ENCODE data around the gene UCN3. TPM values are rescaled to one million over a fixed set of nuclear protein-coding genes. Genes with fewer than 3 reads are reported as not detected.
A peak's percentile ranks its signal among the peaks of the same experiment; 100 is the strongest.

The UCN3 gene
- total and polyA plus RNA-seq, 10 of the 15 experiments (the other 5 are each of a cell fraction or from before 2014, with no cell fraction given): not detected

DNA sequence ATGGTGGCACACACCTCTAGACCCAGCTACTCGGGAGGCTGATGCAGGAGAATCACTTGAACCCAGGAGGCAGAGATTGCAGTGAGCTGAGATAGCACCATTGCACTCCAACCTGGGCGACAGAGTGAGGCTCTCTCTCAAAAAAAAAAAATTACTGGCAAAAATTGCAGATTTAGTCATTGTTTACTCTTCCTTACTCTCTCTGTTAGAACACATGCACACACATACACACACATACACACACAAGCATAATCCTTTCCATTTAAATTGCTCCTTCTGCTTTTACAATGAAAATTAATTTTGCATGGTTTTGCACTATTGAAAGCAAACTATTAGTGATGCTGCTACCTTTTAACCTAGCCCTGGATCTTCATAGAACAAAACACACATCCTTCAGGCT is 15.4 kb upstream of the UCN3 start (continued):
- TF ChIP-seq, protein P1, sequence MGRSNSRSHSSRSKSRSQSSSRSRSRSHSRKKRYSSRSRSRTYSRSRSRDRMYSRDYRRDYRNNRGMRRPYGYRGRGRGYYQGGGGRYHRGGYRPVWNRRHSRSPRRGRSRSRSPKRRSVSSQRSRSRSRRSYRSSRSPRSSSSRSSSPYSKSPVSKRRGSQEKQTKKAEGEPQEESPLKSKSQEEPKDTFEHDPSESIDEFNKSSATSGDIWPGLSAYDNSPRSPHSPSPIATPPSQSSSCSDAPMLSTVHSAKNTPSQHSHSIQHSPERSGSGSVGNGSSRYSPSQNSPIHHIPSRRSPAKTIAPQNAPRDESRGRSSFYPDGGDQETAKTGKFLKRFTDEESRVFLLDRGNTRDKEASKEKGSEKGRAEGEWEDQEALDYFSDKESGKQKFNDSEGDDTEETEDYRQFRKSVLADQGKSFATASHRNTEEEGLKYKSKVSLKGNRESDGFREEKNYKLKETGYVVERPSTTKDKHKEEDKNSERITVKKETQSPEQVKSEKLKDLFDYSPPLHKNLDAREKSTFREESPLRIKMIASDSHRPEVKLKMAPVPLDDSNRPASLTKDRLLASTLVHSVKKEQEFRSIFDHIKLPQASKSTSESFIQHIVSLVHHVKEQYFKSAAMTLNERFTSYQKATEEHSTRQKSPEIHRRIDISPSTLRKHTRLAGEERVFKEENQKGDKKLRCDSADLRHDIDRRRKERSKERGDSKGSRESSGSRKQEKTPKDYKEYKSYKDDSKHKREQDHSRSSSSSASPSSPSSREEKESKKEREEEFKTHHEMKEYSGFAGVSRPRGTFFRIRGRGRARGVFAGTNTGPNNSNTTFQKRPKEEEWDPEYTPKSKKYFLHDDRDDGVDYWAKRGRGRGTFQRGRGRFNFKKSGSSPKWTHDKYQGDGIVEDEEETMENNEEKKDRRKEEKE (IDR thresholded peaks at IDR 0.05): no peak
- TF ChIP-seq MYB (IDR thresholded peaks at IDR 0.05; ENCODE audit: borderline replicate concordance, low read depth, low read length) (no peak), CEBPB (IDR thresholded peaks at IDR 0.05; ENCODE audit: borderline replicate concordance in 1 of 2, low read depth in 2 of 2, low read length in 2 of 2) (no peak)

DNA sequence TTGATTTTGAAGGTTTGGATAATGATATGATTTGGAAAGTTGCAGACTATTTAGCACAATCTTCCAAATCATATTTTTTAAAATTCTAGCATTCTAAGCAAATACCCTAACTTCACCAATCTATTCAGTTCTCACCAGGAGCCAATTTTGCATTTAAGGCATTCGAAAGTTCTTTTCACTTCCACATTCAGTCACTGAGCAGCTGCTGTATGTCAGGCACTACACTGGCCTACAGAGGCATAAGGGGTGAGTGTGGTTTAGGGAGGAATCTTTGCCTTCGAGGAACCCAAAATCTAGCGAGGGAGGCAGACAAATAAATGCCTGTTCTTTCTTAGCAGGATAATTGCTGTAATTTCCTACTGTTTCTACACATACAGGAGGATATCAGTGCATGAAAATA is 10.7 kb upstream of the UCN3 start:
- no peak for FAIRE-seq
- CTCF ChIA-PET: no interaction called here
- no peak for TF ChIP-seq RBBP5 (conservative IDR thresholded peaks at IDR 0.05)
- 0 out of 2 replicates have a peak, but pooled peaks have one; percentile 45 for TF ChIP-seq TCF3 (IDR thresholded peaks at IDR 0.05; ENCODE audit: borderline replicate concordance, insufficient read depth, low read depth, low read length)
- TF ChIP-seq, protein P2, sequence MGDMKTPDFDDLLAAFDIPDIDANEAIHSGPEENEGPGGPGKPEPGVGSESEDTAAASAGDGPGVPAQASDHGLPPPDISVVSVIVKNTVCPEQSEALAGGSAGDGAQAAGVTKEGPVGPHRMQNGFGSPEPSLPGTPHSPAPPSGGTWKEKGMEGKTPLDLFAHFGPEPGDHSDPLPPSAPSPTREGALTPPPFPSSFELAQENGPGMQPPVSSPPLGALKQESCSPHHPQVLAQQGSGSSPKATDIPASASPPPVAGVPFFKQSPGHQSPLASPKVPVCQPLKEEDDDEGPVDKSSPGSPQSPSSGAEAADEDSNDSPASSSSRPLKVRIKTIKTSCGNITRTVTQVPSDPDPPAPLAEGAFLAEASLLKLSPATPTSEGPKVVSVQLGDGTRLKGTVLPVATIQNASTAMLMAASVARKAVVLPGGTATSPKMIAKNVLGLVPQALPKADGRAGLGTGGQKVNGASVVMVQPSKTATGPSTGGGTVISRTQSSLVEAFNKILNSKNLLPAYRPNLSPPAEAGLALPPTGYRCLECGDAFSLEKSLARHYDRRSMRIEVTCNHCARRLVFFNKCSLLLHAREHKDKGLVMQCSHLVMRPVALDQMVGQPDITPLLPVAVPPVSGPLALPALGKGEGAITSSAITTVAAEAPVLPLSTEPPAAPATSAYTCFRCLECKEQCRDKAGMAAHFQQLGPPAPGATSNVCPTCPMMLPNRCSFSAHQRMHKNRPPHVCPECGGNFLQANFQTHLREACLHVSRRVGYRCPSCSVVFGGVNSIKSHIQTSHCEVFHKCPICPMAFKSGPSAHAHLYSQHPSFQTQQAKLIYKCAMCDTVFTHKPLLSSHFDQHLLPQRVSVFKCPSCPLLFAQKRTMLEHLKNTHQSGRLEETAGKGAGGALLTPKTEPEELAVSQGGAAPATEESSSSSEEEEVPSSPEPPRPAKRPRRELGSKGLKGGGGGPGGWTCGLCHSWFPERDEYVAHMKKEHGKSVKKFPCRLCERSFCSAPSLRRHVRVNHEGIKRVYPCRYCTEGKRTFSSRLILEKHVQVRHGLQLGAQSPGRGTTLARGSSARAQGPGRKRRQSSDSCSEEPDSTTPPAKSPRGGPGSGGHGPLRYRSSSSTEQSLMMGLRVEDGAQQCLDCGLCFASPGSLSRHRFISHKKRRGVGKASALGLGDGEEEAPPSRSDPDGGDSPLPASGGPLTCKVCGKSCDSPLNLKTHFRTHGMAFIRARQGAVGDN (IDR thresholded peaks at IDR 0.05): no peak
- TF ChIP-seq TARDBP (IDR thresholded peaks at IDR 0.05; ENCODE audit: borderline replicate concordance): no peak
- TF ChIP-seq, protein P3, sequence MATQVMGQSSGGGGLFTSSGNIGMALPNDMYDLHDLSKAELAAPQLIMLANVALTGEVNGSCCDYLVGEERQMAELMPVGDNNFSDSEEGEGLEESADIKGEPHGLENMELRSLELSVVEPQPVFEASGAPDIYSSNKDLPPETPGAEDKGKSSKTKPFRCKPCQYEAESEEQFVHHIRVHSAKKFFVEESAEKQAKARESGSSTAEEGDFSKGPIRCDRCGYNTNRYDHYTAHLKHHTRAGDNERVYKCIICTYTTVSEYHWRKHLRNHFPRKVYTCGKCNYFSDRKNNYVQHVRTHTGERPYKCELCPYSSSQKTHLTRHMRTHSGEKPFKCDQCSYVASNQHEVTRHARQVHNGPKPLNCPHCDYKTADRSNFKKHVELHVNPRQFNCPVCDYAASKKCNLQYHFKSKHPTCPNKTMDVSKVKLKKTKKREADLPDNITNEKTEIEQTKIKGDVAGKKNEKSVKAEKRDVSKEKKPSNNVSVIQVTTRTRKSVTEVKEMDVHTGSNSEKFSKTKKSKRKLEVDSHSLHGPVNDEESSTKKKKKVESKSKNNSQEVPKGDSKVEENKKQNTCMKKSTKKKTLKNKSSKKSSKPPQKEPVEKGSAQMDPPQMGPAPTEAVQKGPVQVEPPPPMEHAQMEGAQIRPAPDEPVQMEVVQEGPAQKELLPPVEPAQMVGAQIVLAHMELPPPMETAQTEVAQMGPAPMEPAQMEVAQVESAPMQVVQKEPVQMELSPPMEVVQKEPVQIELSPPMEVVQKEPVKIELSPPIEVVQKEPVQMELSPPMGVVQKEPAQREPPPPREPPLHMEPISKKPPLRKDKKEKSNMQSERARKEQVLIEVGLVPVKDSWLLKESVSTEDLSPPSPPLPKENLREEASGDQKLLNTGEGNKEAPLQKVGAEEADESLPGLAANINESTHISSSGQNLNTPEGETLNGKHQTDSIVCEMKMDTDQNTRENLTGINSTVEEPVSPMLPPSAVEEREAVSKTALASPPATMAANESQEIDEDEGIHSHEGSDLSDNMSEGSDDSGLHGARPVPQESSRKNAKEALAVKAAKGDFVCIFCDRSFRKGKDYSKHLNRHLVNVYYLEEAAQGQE (IDR thresholded peaks at IDR 0.05; ENCODE audit: low read depth, low read length): no peak
- no peak for TF ChIP-seq CBX3 (IDR thresholded peaks at IDR 0.05; ENCODE audit: borderline replicate concordance, low read depth)
- TF ChIP-seq HCFC1 (IDR thresholded peaks at IDR 0.05; ENCODE audit: low read length): no peak
- no peak for TF ChIP-seq ZNF207 (IDR thresholded peaks at IDR 0.05; ENCODE audit: borderline replicate concordance)

More for the DNA sequence above, 10.7 kb upstream of the UCN3 start:
- ChIA-PET SMC1A (ENCODE audit: uncharacterized antibody, unreplicated experiment) (interaction anchor here (0.8 kb wide), 1 partner anchor 12 kb away, joined by 4 read pairs; no protein-coding TSS in a partner anchor), POLR2A (no interaction called here), RAD21 (ENCODE audit: unreplicated experiment) (no interaction called here)
- Histone ChIP-seq H3K79me2 (ENCODE audit: control insufficient read depth, insufficient read depth, low read length) (no peaks in the 10 kb centered on the region), H3K36me3 (ENCODE audit: control insufficient read depth in 2 of 2, insufficient read depth in 2 of 2, low read length in 1 of 2) (no peaks in the 10 kb centered on the region), H3K4me2 (ENCODE audit: control insufficient read depth, insufficient read depth) (no peak overlapping the region), H3K27ac (ENCODE audit: control insufficient read depth, insufficient read depth) (no peak overlapping the region), H2AFZ (ENCODE audit: control insufficient read depth, low read depth, low read length) (no peak overlapping the region), H4K20me1 (ENCODE audit: control insufficient read depth, insufficient read depth) (no peaks in the 10 kb centered on the region), H3K9ac (ENCODE audit: control insufficient read depth, insufficient read depth, low read length) (no peak overlapping the region), H3K4me3 (no peak overlapping the region), H3K9me3 (replicated peaks; ENCODE audit: control insufficient read depth, insufficient read depth, low read length) (no peaks in the 10 kb centered on the region), H3K27me3 (replicated peaks in 1 of 2; ENCODE audit: control insufficient read depth in 2 of 2, insufficient read depth in 2 of 2, low read length in 1 of 2) (no peaks in the 10 kb centered on the region; a peak in 1 of 4 replicates), H3K4me1 (ENCODE audit: control insufficient read depth, insufficient read depth, low read length) (no peaks in the 10 kb centered on the region)
- ATAC-seq: peak; percentile 63
- in situ Hi-C loops (cut with MboI): no loop called here
- no peak for DNase-seq (ENCODE audit: low read depth, low spot score)
- intact Hi-C loops (cut with micrococcal nuclease; ENCODE audit: unreplicated experiment): no loop called here
- no TSS peak for BruUV-seq (replicated peaks)
- WGBS (ENCODE audit: insufficient coverage, insufficient replicate concordance, low lambda C conversion rate, missing lambda C conversion rate): 0% methylated on average over 3 of the region's 3 CpGs

Measured in GM12878 (cell line).